Midbrain (tissue), 1 donor: ENCODE results near the gene ARAP2.

Experiments
- DNase-seq: peaks from one replicate; lab custom pipeline; 2025; lab: John Stamatoyannopoulos, UW

Gene ARAP2

GRCh38 chr4:36244257-36245082, at the start of gene ARAP2:
ARAP2 (minus strand) TSS chr4:36244514; CDS start chr4:36229486, 15,028 bp downstream.
- DNase-seq, result no peak

GRCh38 chr4:36292556-36293188, 48.4 kb upstream of the ARAP2 start:
- peak; percentile 56 for DNase-seq

GRCh38 chr4:36290641-36291040, 46.3 kb upstream of the ARAP2 start:
- no peak for DNase-seq

- no peak for DNase-seq
These were observed 44.6 kb upstream of the ARAP2 start for GRCh38 chr4:36288731-36289426.

GRCh38 chr4:36286481-36286871, 42.2 kb upstream of the ARAP2 start:
- DNase-seq, result no peak

- DNase-seq, result no peak
These were observed 41.6 kb upstream of the ARAP2 start for GRCh38 chr4:36285784-36286480.

GRCh38 chr4:36283912-36284465, 39.7 kb upstream of the ARAP2 start:
- peak; percentile 68 for DNase-seq

- DNase-seq, result no peak
These were observed 38.3 kb upstream of the ARAP2 start for GRCh38 chr4:36282503-36283030.

GRCh38 chr4:36281384-36282106, 37.2 kb upstream of the ARAP2 start, which contains the start of gene DTHD1:
DTHD1 (plus strand) TSS chr4:36281616; CDS start chr4:36281759, 143 bp downstream.
- DNase-seq, result no peak

- DNase-seq, result peak; percentile 60
These were observed 36.2 kb upstream of the ARAP2 start for GRCh38 chr4:36280555-36280954.

GRCh38 chr4:36278789-36279188, 34.5 kb upstream of the ARAP2 start:
- no peak for DNase-seq

GRCh38 chr4:36277533-36277932, 33.2 kb upstream of the ARAP2 start:
- DNase-seq, result no peak

GRCh38 chr4:36274158-36274557, 29.8 kb upstream of the ARAP2 start:
- DNase-seq, result no peak

- DNase-seq, result no peak
These were observed 29.0 kb upstream of the ARAP2 start for GRCh38 chr4:36273276-36273675.

GRCh38 chr4:36269533-36270173, 25.3 kb upstream of the ARAP2 start:
- DNase-seq, result no peak

- no peak for DNase-seq
These were observed 24.8 kb upstream of the ARAP2 start for GRCh38 chr4:36269101-36269500.

- no peak for DNase-seq
These were observed 23.4 kb upstream of the ARAP2 start for GRCh38 chr4:36267486-36268268.

GRCh38 chr4:36264207-36264826, 20.0 kb upstream of the ARAP2 start:
- DNase-seq, result no peak

- no peak for DNase-seq
These were observed 16.4 kb upstream of the ARAP2 start for GRCh38 chr4:36260731-36261130.
